Airway epithelial cell (primary cell): ENCODE measurements around the gene BRIP1. TPM values are rescaled to one million over a fixed set of nuclear protein-coding genes. Genes with fewer than 3 reads are reported as not detected.

Source experiments
- total RNA-seq: library from RNA; depleted of rRNA; stranded (reverse); fragments of >200 nt; gene quantifications from 2 replicates; pipeline ENCODE4 v1.2.3, GENCODE V29; 2015

BRIP1 gene
- total RNA-seq: 5.8 and 7.1 TPM in 2 replicates

DNA sequence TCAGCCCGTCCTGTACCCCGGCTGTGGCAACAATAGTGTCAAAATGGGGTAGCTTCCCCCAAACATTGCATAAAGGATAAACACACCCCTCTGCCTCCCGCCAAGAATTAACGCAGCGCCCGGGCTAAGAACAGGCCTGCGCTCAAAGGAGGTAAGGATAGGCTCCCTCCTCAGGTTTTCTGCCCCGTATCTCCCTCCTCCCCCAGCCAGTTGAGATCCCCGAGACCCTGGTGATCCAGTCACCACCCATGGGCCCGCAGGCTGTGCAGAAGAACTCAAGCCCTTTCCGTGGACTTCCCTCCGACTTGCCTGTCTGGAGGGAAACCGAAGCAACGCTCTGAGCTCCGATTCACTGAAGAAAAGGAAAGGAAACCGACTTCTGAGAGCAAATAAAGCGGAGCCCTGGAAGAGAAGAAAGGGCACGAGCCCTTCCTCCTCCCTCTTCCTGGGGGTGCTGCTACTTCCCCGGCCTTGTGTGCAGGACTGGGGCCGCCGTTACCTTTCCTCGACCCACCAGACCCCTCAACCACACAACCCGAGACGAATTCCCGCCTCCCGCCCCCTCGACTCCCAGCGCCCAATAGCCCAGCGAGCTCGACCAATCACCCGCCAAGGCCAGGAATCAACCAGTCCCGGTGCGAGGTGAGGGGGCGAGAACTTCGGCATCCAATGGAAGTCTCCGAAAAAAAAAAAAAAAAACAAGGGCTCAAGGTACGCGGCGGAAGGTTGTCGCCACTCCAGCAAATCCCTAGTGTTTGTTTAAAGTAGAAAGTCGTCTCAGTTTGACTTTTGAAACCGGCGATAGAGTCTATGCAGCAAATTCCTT, at the start of gene BRIP1:
BRIP1 (minus strand) TSS at position 554 of the 826 bp plus-strand sequence. CDS start 1,989 bp downstream, outside the sequence.

Other genes with a start within 250 kb of the BRIP1 start
- gene INTS2, start 64.5 kb upstream of the BRIP1 start, total RNA-seq: 7.9 and 12.2 TPM in 2 replicates
- gene MED13, start 201.8 kb upstream of the BRIP1 start, total RNA-seq: 13.4 and 30.3 TPM in 2 replicates